Sigmoid colon (tissue), 7 donors: ENCODE measurements around the gene MRPL14. TPM values are rescaled to one million over a fixed set of nuclear protein-coding genes. Genes with fewer than 3 reads are reported as not detected.

Experiments
- DNase-seq: peaks from one replicate; pipeline ENCODE4 v3.0.0-alpha.2; 2019
- H3K27ac ChIP-seq, 4 donors: fragments of 200-600 bp; sonication (generic); one replicate each; pipeline ENCODE4 v1.5.1; 2016 to 2019; ENCODE audit warnings: mild to moderate bottlenecking in 1 of 4
- H3K27me3 ChIP-seq, 3 donors: fragments of 200-600 bp; sonication (generic); one replicate each; pipeline ENCODE4 v1.5.1; 2019; ENCODE audit warnings: mild to moderate bottlenecking in 1 of 3
- H3K36me3 ChIP-seq, 4 donors: fragments of 200-600 bp; sonication (generic); one replicate each; pipeline ENCODE4 v1.5.1; 2016 to 2019
- H3K4me1 ChIP-seq, 4 donors: fragments of 200-600 bp; sonication (generic); one replicate each; pipeline ENCODE4 v1.5.1; 2017 to 2019
- H3K4me3 ChIP-seq, 4 donors: fragments of 200-600 bp; sonication (generic); one replicate each; pipeline ENCODE4 v1.5.1; 2017 to 2019; ENCODE audit warnings: mild to moderate bottlenecking in 2 of 4, moderate library complexity in 1 of 4
- H3K9me3 ChIP-seq, 4 donors: fragments of 200-600 bp in 3 of 4; sonication (generic) in 3 of 4; one replicate each; pipeline versions ENCODE4 v1.5.1 to v1.6.1; 2013 to 2019
- EP300 ChIP-seq, 4 donors: sonication (generic); formaldehyde crosslinking; IDR thresholded peaks; one replicate each; pipeline ENCODE4 v1.6.1; 2017; ENCODE audit warnings: antibody characterized with exemption in 4 of 4
- POLR2A ChIP-seq, 2 donors: fragments of 450-650 bp; IDR thresholded peaks; one replicate each; pipeline ENCODE4 v1.6.1; 2016; ENCODE audit warnings: antibody characterized with exemption in 2 of 2, mild to moderate bottlenecking in 2 of 2, moderate library complexity in 2 of 2
- POLR2AphosphoS5 ChIP-seq, 4 donors: sonication (generic); formaldehyde crosslinking; IDR thresholded peaks; one replicate each; pipeline ENCODE4 v1.6.1; 2017; ENCODE audit warnings: antibody characterized with exemption in 4 of 4
- WGBS, 2 donors: extraction: QIAGEN DNeasy Blood & Tissue Kit; methylation state at CpG; one replicate each; pipeline ENCODE4 v1.1.7; 2013; 5-methylcytosine and 5-hydroxymethylcytosine counted together
- intact Hi-C: fragments of 100-400 bp; cut with DNase I; formaldehyde crosslinking; loops from one replicate; pipeline ENCODE4 v1.15.1; 2023
- polyA plus RNA-seq, 3 donors: library from polyadenylated mRNA; stranded (reverse); fragments of 200-250 nt; gene quantifications; one replicate each; pipeline ENCODE4 v1.2.3, GENCODE V29; 2013
- total RNA-seq, 4 donors: library from RNA; depleted of rRNA; stranded (reverse); fragments of >200 nt; gene quantifications; one replicate each; pipeline ENCODE4 v1.1.0, GENCODE V29; 2016
- TF ChIP-seq, protein P1 (sequence below), 4 experiments: fragments of 450-650 bp in 3 of 4; fragments of 200-600 bp in 1 of 4; IDR thresholded peaks; one replicate each; pipeline ENCODE4 v1.5.1; 2016 to 2019; ENCODE audit warnings: antibody characterized with exemption in 4 of 4, mild to moderate bottlenecking in 3 of 4, moderate library complexity in 2 of 4
- donor health status: healthy with polysubstance abuse.
- donor health status: Bipolar disorder and iron deficiency.
- donor health status: healthy.

MRPL14 gene
- total and polyA plus RNA-seq, 7 donors = 32.4 to 150 (median 55.8) TPM

DNA sequence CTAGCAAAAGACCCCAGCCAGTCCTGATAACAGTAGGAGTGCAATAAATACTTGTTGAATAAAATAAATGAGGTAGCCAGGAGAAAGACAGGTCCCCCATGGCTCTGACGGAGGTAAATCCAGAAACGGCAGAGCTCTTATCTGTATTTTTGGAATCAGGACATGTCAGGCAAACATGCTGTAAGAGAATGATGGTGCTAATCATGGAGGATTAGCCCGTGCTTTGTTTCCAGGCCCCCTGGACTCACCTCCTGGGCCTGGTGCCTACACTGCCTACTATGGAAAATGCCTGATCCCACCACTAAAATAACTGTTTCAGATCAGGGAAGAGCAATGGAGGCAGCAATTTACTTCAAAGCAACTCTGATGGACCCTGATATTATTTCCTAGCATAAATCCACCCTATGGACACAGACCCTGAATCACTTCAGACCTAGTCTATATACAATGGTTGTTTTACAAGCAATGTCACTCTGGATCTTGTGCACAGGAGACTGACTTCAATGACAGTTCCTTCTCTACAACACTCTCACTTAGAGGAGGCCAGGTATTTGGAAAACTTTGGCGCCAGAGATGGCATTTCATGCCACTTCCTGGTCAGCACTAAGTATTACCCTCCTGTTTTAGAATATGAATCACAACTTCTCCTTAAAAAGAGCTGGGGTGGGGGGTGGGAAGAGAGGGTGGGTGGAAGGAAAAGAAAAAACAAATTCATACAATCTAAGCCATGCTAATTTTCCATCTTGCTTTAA, 6.4 kb downstream of the MRPL14 start:
- Histone ChIP-seq H3K36me3 (no peaks in the 10 kb centered on the region), H3K27me3 (no peaks in the 10 kb centered on the region), H3K4me1 (peaks cover 0 to 86% (median 78%) of the 10 kb centered on the region in 4 donors), H3K27ac (peak overlapping the region in 1 of 4 donors; percentile 94), H3K4me3 (no peak overlapping the region), H3K9me3 (no peaks in the 10 kb centered on the region)
- DNase-seq = no peak
- intact Hi-C loops = no loop called here
- WGBS, 2 donors = 77 to 82% methylated on average over 4 of the region's 4 CpGs
- no peak for TF ChIP-seq EP300 (IDR thresholded peaks at IDR 0.05)
- no peak for TF ChIP-seq POLR2AphosphoS5 (IDR thresholded peaks at IDR 0.05)
- no peak for TF ChIP-seq POLR2A (IDR thresholded peaks at IDR 0.05)
- TF ChIP-seq, protein P1, sequence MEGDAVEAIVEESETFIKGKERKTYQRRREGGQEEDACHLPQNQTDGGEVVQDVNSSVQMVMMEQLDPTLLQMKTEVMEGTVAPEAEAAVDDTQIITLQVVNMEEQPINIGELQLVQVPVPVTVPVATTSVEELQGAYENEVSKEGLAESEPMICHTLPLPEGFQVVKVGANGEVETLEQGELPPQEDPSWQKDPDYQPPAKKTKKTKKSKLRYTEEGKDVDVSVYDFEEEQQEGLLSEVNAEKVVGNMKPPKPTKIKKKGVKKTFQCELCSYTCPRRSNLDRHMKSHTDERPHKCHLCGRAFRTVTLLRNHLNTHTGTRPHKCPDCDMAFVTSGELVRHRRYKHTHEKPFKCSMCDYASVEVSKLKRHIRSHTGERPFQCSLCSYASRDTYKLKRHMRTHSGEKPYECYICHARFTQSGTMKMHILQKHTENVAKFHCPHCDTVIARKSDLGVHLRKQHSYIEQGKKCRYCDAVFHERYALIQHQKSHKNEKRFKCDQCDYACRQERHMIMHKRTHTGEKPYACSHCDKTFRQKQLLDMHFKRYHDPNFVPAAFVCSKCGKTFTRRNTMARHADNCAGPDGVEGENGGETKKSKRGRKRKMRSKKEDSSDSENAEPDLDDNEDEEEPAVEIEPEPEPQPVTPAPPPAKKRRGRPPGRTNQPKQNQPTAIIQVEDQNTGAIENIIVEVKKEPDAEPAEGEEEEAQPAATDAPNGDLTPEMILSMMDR (IDR thresholded peaks at IDR 0.05) = no peak

DNA sequence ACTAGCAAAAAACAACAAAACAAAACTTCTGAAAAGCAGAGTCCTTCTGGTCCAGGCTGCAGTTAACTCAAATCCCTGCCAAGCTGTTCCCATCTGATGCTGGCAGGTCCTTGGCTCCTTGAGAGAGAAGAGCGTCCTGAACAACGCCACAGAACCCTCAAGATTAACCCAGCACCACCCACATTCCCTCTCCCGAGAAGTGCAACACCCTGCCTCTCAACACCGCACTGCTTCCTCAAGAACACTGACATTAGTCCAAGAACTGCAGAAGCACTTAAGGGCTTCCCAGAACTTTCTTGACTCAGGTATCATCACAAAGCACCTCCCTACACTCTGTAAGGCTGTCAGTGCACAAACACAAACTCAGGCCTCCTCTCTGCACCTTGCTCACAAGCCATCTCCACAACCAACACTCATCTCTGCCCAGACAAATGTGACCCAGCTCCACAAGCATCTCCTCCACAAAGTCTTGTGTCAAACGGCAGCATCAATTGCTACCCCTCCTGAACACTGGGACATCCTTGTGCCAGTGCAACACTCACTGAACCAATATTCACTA, 7.5 kb downstream of the MRPL14 start:
- 28 to 60% methylated on average over 5 of the region's 5 CpGs for WGBS, 2 donors
- no peak overlapping the region for H3K4me3 ChIP-seq
- DNase-seq = no peak
- H3K27ac ChIP-seq = peak overlapping the region in 1 of 4 donors; percentile 94
- no peaks in the 10 kb centered on the region for H3K27me3 ChIP-seq
- peaks cover 0 to 8% (median 0%) of the 10 kb centered on the region in 4 donors for H3K36me3 ChIP-seq
- intact Hi-C loops = no loop called here
- peaks cover 0 to 83% (median 68%) of the 10 kb centered on the region in 4 donors for H3K4me1 ChIP-seq
- no peaks in the 10 kb centered on the region for H3K9me3 ChIP-seq
- no peak for TF ChIP-seq POLR2AphosphoS5 (IDR thresholded peaks at IDR 0.05)
- TF ChIP-seq EP300 (IDR thresholded peaks at IDR 0.05) = no peak
- TF ChIP-seq, protein P1 (IDR thresholded peaks at IDR 0.05) = no peak
- no peak for TF ChIP-seq POLR2A (IDR thresholded peaks at IDR 0.05)

DNA sequence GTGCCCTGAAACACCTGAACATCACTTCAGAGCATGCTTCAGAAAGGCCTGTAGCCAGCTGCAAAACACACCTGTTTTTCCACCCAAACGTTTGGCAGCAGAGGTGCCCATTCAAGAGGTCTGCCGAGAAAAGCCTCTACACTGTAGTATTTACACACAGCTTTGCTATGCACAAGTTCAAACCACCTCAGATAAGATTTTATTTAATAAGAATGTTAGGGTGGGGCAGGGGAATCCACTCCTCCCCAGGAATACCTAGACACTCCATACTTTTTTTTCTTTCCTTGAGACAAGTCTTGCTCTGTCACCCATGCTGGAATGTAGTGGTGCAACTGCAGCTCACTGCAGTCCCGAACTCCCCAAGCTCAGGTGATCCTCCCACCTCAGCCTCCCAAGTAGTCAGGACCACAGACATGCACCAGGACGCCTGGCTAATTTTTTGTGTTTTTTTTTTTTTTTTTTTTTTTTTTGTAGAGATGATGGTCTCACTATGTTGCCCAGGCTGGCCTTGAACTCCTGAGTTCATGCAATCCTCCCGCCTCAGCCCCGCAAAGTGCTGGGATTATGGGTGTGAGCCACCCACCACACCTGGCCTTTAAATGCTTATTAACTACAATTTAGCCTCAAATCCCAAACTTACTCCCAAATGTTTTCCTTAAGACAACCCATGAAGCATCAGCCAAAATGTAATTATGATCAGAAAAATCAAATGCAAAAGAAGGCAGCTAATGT, 9.7 kb downstream of the MRPL14 start:
- intact Hi-C loops = no loop called here
- DNase-seq = no peak
- WGBS, 2 donors = 40 to 75% methylated on average over 6 of the region's 6 CpGs
- Histone ChIP-seq H3K36me3 (peaks cover 6 to 30% (median 15%) of the 10 kb centered on the region in 4 donors), H3K27me3 (no peaks in the 10 kb centered on the region), H3K27ac (peak overlapping the region in 1 of 4 donors; percentile 67), H3K4me1 (peaks cover 0 to 65% (median 47%) of the 10 kb centered on the region in 4 donors), H3K4me3 (no peak overlapping the region), H3K9me3 (no peaks in the 10 kb centered on the region)
- TF ChIP-seq, protein P1 (IDR thresholded peaks at IDR 0.05) = no peak
- TF ChIP-seq POLR2A (IDR thresholded peaks at IDR 0.05) (no peak), POLR2AphosphoS5 (IDR thresholded peaks at IDR 0.05) (no peak)

DNA sequence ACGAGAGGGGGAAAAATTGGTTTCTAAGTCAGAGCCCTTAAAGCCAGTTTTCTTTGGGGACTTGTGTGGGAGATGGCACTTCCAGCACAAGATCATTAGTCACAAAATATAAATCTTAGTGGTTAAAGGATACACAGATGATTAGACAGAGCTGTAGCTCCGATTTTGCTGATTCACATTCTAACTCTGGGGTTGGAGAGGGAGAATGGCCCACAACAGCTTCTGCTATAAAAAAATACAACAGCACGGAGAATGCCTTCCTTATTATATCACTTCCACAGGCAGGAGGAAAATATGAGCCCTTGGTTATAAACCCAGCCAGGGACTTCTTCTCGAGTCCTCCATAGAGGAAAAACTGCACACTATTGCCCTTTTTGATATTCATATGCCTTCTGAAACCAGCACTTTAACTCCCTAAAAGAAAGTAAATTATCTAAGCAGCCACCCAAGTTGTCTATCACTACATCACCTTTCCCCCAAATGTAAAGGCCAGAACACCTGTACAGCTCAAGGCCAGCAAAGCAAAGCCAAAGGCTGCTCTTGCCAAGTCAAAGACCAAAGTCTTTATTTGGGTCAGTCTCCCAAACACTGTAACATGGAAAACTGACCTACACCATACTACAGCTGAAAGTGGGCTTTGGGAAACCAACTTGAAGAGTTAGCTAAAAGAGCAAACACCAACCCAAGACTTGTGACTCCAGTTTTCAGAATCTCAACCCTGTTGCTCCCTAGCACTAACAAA, 10.4 kb downstream of the MRPL14 start:
- Histone ChIP-seq H3K36me3 (peaks cover 6 to 38% (median 17%) of the 10 kb centered on the region in 4 donors), H3K9me3 (no peaks in the 10 kb centered on the region), H3K27ac (peak overlapping the region in 2 of 4 donors; percentile 36 to 67), H3K27me3 (no peaks in the 10 kb centered on the region), H3K4me3 (no peak overlapping the region), H3K4me1 (peaks cover 0 to 58% (median 40%) of the 10 kb centered on the region in 4 donors)
- intact Hi-C loops = no loop called here
- TF ChIP-seq, protein P1 (IDR thresholded peaks at IDR 0.05) = no peak
- no peak for TF ChIP-seq POLR2AphosphoS5 (IDR thresholded peaks at IDR 0.05)
- no peak for TF ChIP-seq EP300 (IDR thresholded peaks at IDR 0.05)
- no peak for TF ChIP-seq POLR2A (IDR thresholded peaks at IDR 0.05)
- WGBS, 2 donors = 16 to 53% methylated on average over 4 of the region's 4 CpGs
- no peak for DNase-seq
